Measurements from ENCODE around the gene SDC4.

DNA sequence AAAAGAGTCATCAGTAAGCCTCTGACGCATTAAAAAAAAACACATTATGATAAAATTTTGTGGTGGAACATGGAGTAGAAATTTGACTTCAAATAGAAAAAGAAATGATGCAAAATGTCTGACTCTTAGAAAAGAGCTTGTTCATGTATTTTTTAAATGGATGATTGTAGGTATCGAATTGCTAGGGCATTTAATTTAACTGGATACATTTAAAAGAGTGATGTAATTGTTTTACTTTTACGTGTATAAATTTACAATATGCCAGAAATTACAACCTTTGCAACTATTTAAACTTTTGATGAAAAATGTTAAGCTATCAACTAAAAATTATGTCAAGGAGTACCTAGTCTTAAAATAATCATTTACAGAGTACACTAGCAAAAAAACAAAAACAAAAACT, 4.5 kb upstream of the SDC4 start:
- TF ChIP-seq EZH2 (IDR thresholded peaks at IDR 0.05; ENCODE audit: low read length) = no peak
- TF ChIP-seq, protein P1, sequence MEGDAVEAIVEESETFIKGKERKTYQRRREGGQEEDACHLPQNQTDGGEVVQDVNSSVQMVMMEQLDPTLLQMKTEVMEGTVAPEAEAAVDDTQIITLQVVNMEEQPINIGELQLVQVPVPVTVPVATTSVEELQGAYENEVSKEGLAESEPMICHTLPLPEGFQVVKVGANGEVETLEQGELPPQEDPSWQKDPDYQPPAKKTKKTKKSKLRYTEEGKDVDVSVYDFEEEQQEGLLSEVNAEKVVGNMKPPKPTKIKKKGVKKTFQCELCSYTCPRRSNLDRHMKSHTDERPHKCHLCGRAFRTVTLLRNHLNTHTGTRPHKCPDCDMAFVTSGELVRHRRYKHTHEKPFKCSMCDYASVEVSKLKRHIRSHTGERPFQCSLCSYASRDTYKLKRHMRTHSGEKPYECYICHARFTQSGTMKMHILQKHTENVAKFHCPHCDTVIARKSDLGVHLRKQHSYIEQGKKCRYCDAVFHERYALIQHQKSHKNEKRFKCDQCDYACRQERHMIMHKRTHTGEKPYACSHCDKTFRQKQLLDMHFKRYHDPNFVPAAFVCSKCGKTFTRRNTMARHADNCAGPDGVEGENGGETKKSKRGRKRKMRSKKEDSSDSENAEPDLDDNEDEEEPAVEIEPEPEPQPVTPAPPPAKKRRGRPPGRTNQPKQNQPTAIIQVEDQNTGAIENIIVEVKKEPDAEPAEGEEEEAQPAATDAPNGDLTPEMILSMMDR (optimal IDR thresholded peaks at IDR 0.05 in 1 of 3, IDR thresholded peaks at IDR 0.05 in 1 of 3, conservative IDR thresholded peaks at IDR 0.05 in 1 of 3; ENCODE audit: extremely low read depth in 1 of 3, insufficient read depth in 2 of 3, low read length in 3 of 3) = no peak
